NCI-H460 (cell line): ENCODE data around the gene IFITM5. TPM values are rescaled to one million over a fixed set of nuclear protein-coding genes. Genes with fewer than 3 reads are reported as not detected.

Source experiments
- DNase-seq: peaks from one replicate; pipeline ENCODE4 v3.0.0-alpha.2; 2016; ENCODE audit warnings: low read depth; ENCODE audit errors: extremely low read depth
- total RNA-seq: library from RNA; depleted of rRNA; stranded (reverse); fragments of >200 nt; shearing (Covaris generic); gene quantifications from 2 replicates; pipeline ENCODE4 v1.2.3, GENCODE V29; 2014

Gene IFITM5
- total RNA-seq, 1 experiment from 2014 or later, result not detected

GRCh38 chr11:297586-298405, 1.5 kb downstream of the IFITM5 start:
- no peak for DNase-seq

- no peak for DNase-seq
Measured at GRCh38 chr11:297051-297585, 2.2 kb downstream of the IFITM5 start.

- DNase-seq, result no peak
Measured at GRCh38 chr11:296171-297050, 2.9 kb downstream of the IFITM5 start.

- DNase-seq, result no peak
Measured at GRCh38 chr11:295351-296170, 3.8 kb downstream of the IFITM5 start.

- DNase-seq, result no peak
Measured at GRCh38 chr11:294780-295179, 4.5 kb downstream of the IFITM5 start.

- no peak for DNase-seq
Measured at GRCh38 chr11:293852-294661, 5.3 kb downstream of the IFITM5 start.

GRCh38 chr11:293271-293851, 6.0 kb downstream of the IFITM5 start:
- no peak for DNase-seq

GRCh38 chr11:292211-293121, 6.9 kb downstream of the IFITM5 start:
- DNase-seq, result no peak

GRCh38 chr11:291281-292210, 7.8 kb downstream of the IFITM5 start:
- DNase-seq, result no peak

- DNase-seq, result no peak
Measured at GRCh38 chr11:290621-291231, 8.6 kb downstream of the IFITM5 start.

GRCh38 chr11:289712-290620, 9.4 kb downstream of the IFITM5 start:
- no peak for DNase-seq

- DNase-seq, result no peak
Measured at GRCh38 chr11:289398-289711, 10.0 kb downstream of the IFITM5 start.

GRCh38 chr11:288478-289397, 10.6 kb downstream of the IFITM5 start, which contains the start of gene PGGHG:
Gene PGGHG (plus strand): TSS chr11:289126. CDS start chr11:289817, 691 bp downstream.
- DNase-seq, result no peak

GRCh38 chr11:287821-288477, 11.4 kb downstream of the IFITM5 start:
- no peak for DNase-seq
